Endothelial cell of umbilical vein (primary cell): ENCODE data around the gene ARL1. TPM values are rescaled to one million over a fixed set of nuclear protein-coding genes. Genes with fewer than 3 reads are reported as not detected.

Experiments used
- BruUV-seq: library from RNA; stranded (reverse); fragments of 400-500 nt; replicated peaks from 2 replicates; lab custom pipeline; 2021; lab: Mats Ljungman, UMichigan
- CTCF ChIA-PET: fragments of 300-600, 350-600 bp; sonication (Branson Sonifier 250); formaldehyde crosslinking; loops from one replicate; lab custom pipeline; 2021; ENCODE audit warnings: antibody characterized with exemption, inconsistent platforms; lab: Charles Lee
- POLR2A ChIA-PET: fragments of 300-600, 350-600 bp; sonication (Branson Sonifier 250); formaldehyde crosslinking; loops from one replicate; lab custom pipeline; 2021; ENCODE audit warnings: antibody characterized with exemption, inconsistent platforms; lab: Charles Lee
- DNase-seq: peaks from one replicate; pipeline ENCODE4 v3.0.0-alpha.2; 2011; ENCODE audit warnings: low read depth, low spot score
- FAIRE-seq: peaks from 2 replicates; lab custom pipeline; 2011; peaks lifted over from hg19 to GRCh38; lab: Jason Lieb, UNC
- H2AFZ ChIP-seq: 2 replicates; pipeline ENCODE4 v1.6.0; 2012; ENCODE audit warnings: low read depth, low read length, control low read depth, inconsistent platforms
- H3K27ac ChIP-seq: 2 replicates; pipeline ENCODE4 v1.5.1; 2011; ENCODE audit warnings: low read depth, mild to moderate bottlenecking, control low read depth, low read length, moderate library complexity; ENCODE audit not compliant: insufficient read depth
- H3K27me3 ChIP-seq, 2 experiments: 2 replicates each; pipeline versions ENCODE4 v1.6.0 to v1.6.1; 2011; ENCODE audit warnings: low read length in 2 of 2, mixed read lengths in 1 of 2; ENCODE audit not compliant: control insufficient read depth in 2 of 2, insufficient read depth in 2 of 2
- H3K36me3 ChIP-seq, 2 experiments: 2 replicates in 1 of 2; 3 replicates in 1 of 2; pipeline ENCODE4 v1.5.1; 2011; ENCODE audit warnings: low read length in 2 of 2, mild to moderate bottlenecking in 1 of 2, moderate library complexity in 1 of 2; ENCODE audit not compliant: control insufficient read depth in 2 of 2, insufficient read depth in 2 of 2; ENCODE audit errors: extremely low read depth in 1 of 2
- H3K4me1 ChIP-seq: 3 replicates; pipeline ENCODE4 v1.5.1; 2011; ENCODE audit warnings: mild to moderate bottlenecking, low read length; ENCODE audit not compliant: control insufficient read depth, insufficient read depth; ENCODE audit errors: extremely low read depth
- H3K4me2 ChIP-seq: 2 replicates; pipeline ENCODE4 v1.6.1; 2011; ENCODE audit warnings: low read length, control low read depth, mixed read lengths; ENCODE audit not compliant: insufficient read depth
- H3K4me3 ChIP-seq, 3 experiments: fragments of 200-600 bp in 1 of 3; sonication (generic), shearing (Covaris generic) in 1 of 3; replicated peaks in 1 of 3; 2 replicates each; pipeline ENCODE4 v1.5.1; 2011 to 2016; ENCODE audit warnings: control low read depth in 3 of 3, low read length in 3 of 3, mild to moderate bottlenecking in 2 of 3, inconsistent platforms in 1 of 3, low read depth in 1 of 3, moderate library complexity in 1 of 3; ENCODE audit not compliant: insufficient read depth in 1 of 3
- H3K79me2 ChIP-seq: 2 replicates; pipeline ENCODE4 v1.6.0; 2012; ENCODE audit warnings: low read length, inconsistent platforms; ENCODE audit not compliant: control insufficient read depth, insufficient read depth
- H3K9ac ChIP-seq: replicated peaks from 2 replicates; pipeline ENCODE3; 2011; ENCODE audit warnings: low read length, control low read depth; ENCODE audit not compliant: insufficient read depth; ENCODE audit errors: extremely low read depth
- H3K9me1 ChIP-seq: replicated peaks from 3 replicates; pipeline ENCODE4 v1.6.0; 2011; ENCODE audit warnings: mild to moderate bottlenecking, low read length; ENCODE audit not compliant: control insufficient read depth, insufficient read depth; ENCODE audit errors: extremely low read depth
- H3K9me3 ChIP-seq: replicated peaks from 2 replicates; pipeline ENCODE4 v1.5.1; 2012; ENCODE audit warnings: low read length, inconsistent platforms; ENCODE audit not compliant: control insufficient read depth, insufficient read depth
- H4K20me1 ChIP-seq: replicated peaks from 2 replicates; pipeline ENCODE3; 2011; ENCODE audit warnings: mild to moderate bottlenecking, low read length; ENCODE audit not compliant: control insufficient read depth, insufficient read depth; ENCODE audit errors: extremely low read depth
- EZH2 ChIP-seq: IDR thresholded peaks from 2 replicates; pipeline ENCODE4 v1.6.1; 2012; ENCODE audit warnings: borderline replicate concordance, low read depth, mild to moderate bottlenecking, moderate library complexity, low read length, inconsistent platforms; ENCODE audit not compliant: severe bottlenecking
- FOS ChIP-seq: IDR thresholded peaks from 2 replicates; pipeline ENCODE4 v1.6.1; 2011; ENCODE audit warnings: mild to moderate bottlenecking, low read length, moderate library complexity, borderline replicate concordance; ENCODE audit not compliant: insufficient read depth
- GATA2 ChIP-seq: IDR thresholded peaks from 2 replicates; pipeline ENCODE4 v1.7.0; 2011; ENCODE audit warnings: low read depth, mild to moderate bottlenecking, moderate library complexity, mixed read lengths, low read length; ENCODE audit not compliant: insufficient read length, insufficient read depth
- JUN ChIP-seq: IDR thresholded peaks from 2 replicates; pipeline ENCODE4 v1.6.1; 2011; ENCODE audit warnings: borderline replicate concordance, low read depth; ENCODE audit not compliant: insufficient read length, insufficient read depth
- MYC ChIP-seq: IDR thresholded peaks from one replicate; pipeline ENCODE4 v1.6.1; 2011; ENCODE audit warnings: mild to moderate bottlenecking, low read depth, low read length
- POLR2A ChIP-seq: IDR thresholded peaks from 2 replicates; pipeline ENCODE4 v1.6.1; 2012; ENCODE audit warnings: low read depth, mild to moderate bottlenecking, control low read depth, low read length
- POLR2AphosphoS5 ChIP-seq: IDR thresholded peaks from 2 replicates; pipeline ENCODE4 v1.6.1; 2012; ENCODE audit warnings: low read depth, mild to moderate bottlenecking, control low read depth, low read length, moderate library complexity; ENCODE audit not compliant: insufficient read depth
- dilution Hi-C: fragments of 300-500 bp; cut with MboI; formaldehyde crosslinking; loops from one replicate; pipeline ENCODE4 v1.15.0; 2019; ENCODE audit warnings: low sequenced_read_pairs; ENCODE audit not compliant: extremely low pct_ligation_motif_present
- intact Hi-C: fragments of 100-400 bp; cut with micrococcal nuclease; formaldehyde crosslinking; loops from one replicate; pipeline ENCODE4 v1.10.0; 2022
- polyA plus RNA-seq, 4 experiments: library from polyadenylated mRNA; depleted of rRNA in 3 of 4; stranded (reverse) in 3 of 4; unstranded in 1 of 4; fragments of >200 nt; gene quantifications; 2 replicates each; pipeline versions ENCODE4 v1.2.1 to v1.2.3, GENCODE V29; 2011 to 2012; ENCODE audit warnings: missing spikeins in 1 of 4
- total RNA-seq: library from RNA; stranded (reverse); gene quantifications from 2 replicates; pipeline ENCODE4 v1.2.3, GENCODE V29; 2021
- TF ChIP-seq, protein P1 (sequence below): IDR thresholded peaks from 2 replicates; pipeline ENCODE4 v1.6.1; 2011; ENCODE audit not compliant: insufficient read depth, insufficient read length
- TF ChIP-seq, protein P2 (sequence below), 2 donors: IDR thresholded peaks; 1 replicate in 1 of 2; 2 replicates in 1 of 2; pipeline ENCODE4 v1.5.1; 2011; ENCODE audit warnings: low read length in 2 of 2, mild to moderate bottlenecking in 2 of 2, moderate library complexity in 2 of 2, control low read depth in 1 of 2, inconsistent platforms in 1 of 2, low read depth in 1 of 2; ENCODE audit not compliant: insufficient read depth in 1 of 2; ENCODE audit errors: extremely low read depth in 1 of 2

The ARL1 gene
- total and polyA plus RNA-seq, 2 donors (not counting 3 experiments of a cell fraction or from before 2014, with no cell fraction given): 30.4 to 76.5 TPM

DNA sequence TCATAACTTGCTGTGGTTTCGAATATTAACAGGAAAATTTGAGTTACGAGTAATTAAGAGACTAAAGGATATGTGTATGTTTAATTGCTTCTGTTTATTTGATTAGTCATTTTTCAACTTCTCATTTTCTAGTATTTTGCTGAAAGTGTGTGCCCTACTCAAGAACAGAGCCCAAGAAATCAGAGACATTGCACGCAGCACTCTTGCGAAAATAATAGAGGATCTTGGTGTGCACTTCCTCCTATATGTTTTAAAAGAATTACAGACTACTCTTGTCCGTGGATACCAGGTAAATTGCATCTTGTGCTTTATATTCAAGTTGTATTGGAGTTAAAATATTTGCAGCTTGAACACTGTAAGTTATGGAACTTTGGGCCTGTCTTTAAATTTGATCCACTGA is 50.8 kb downstream of the ARL1 start:
- no TSS peak for BruUV-seq

More for the DNA sequence above, 50.8 kb downstream of the ARL1 start:
- Histone ChIP-seq H3K27me3 (no peaks in the 10 kb centered on the region), H3K4me3 (no peak overlapping the region), H3K4me2 (no peak overlapping the region), H3K79me2 (no peaks in the 10 kb centered on the region), H3K4me1 (no peaks in the 10 kb centered on the region), H4K20me1 (no peaks in the 10 kb centered on the region), H3K36me3 (peaks cover 5% of the 10 kb centered on the region in 2 experiments), H3K27ac (no peak overlapping the region), H2AFZ (no peak overlapping the region), H3K9me3 (no peaks in the 10 kb centered on the region), H3K9me1 (no peaks in the 10 kb centered on the region), H3K9ac (no peak overlapping the region)
- ChIA-PET POLR2A (no interaction called here), CTCF (no interaction called here)
- FAIRE-seq (no peak), DNase-seq (no peak)
- dilution Hi-C loops: no loop called here
- TF ChIP-seq GATA2 (no peak), JUN (no peak), EZH2 (no peak), POLR2A (no peak), MYC (no peak), FOS (no peak), POLR2AphosphoS5 (no peak)
- TF ChIP-seq, protein P1, sequence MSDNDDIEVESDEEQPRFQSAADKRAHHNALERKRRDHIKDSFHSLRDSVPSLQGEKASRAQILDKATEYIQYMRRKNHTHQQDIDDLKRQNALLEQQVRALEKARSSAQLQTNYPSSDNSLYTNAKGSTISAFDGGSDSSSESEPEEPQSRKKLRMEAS: no peak
- TF ChIP-seq, protein P2, sequence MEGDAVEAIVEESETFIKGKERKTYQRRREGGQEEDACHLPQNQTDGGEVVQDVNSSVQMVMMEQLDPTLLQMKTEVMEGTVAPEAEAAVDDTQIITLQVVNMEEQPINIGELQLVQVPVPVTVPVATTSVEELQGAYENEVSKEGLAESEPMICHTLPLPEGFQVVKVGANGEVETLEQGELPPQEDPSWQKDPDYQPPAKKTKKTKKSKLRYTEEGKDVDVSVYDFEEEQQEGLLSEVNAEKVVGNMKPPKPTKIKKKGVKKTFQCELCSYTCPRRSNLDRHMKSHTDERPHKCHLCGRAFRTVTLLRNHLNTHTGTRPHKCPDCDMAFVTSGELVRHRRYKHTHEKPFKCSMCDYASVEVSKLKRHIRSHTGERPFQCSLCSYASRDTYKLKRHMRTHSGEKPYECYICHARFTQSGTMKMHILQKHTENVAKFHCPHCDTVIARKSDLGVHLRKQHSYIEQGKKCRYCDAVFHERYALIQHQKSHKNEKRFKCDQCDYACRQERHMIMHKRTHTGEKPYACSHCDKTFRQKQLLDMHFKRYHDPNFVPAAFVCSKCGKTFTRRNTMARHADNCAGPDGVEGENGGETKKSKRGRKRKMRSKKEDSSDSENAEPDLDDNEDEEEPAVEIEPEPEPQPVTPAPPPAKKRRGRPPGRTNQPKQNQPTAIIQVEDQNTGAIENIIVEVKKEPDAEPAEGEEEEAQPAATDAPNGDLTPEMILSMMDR (IDR thresholded peaks at IDR 0.05; ENCODE audit: extremely low read depth in 1 of 2, insufficient read depth in 1 of 2, low read depth in 1 of 2, low read length in 2 of 2): no peak
- intact Hi-C loops: no loop called here
